Measurements from ENCODE around the gene SLC35F3.

DNA sequence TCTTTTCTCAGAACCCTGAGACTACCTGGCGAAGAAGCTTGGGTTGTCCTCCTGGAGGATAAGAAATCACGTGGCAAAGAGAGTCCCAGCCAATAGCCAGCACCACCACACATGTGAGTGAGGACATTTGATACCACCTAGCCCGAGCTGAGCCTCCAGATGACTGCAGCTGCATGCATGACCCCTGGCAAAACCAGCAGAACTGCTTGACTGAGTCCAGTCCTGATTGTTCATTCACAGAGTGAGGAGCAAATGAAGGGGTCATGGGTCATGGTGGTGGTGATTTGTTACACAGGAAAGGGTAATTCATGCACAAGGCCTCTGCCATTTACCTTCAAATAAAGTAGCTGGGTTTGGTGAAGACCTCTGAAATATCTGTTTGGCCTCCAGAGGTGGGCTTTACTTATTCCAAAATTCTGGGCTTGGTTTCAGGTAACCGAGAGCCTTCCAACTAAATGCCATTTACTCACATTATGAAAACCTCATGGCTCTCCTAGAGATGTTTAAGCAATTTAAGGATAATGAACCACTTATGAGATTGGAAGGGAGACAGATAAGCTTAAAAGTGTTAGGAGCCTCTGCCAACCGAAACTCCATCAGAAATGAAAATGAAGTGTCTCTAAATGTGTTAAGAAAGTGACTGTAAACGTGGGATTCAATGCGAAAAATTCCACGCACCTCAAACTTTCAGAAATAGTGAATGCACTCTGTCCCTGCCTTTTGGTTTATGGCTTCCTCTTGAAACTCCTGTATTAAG lies 163.3 kb downstream of the SLC35F3 start:
- TF ChIP-seq CTCF (IDR thresholded peaks at IDR 0.05) (no peak), POLR2AphosphoS5 (IDR thresholded peaks at IDR 0.05; ENCODE audit: low read depth, low read length) (no peak)
